Natural killer cell (primary cell): ENCODE measurements around the gene SRSF3. TPM values are rescaled to one million over a fixed set of nuclear protein-coding genes. Genes with fewer than 3 reads are reported as not detected.
"Not testable (repeated sequence)": the region's sequence is repeated elsewhere in the genome, so short reads cannot be mapped to it uniquely, and the experiment has no call there.

Source experiments
- ATAC-seq, 3 donors: fragments of 150-1000 bp in 2 of 3; fragments of 200-7000 bp in 1 of 3; cut with Tn5 transposase; 1 replicate in 1 of 3; 2 replicates in 2 of 3; pipeline ENCODE4 v1.10.0; 2021; ENCODE audit warnings: mild to moderate bottlenecking in 2 of 3, moderate library complexity in 2 of 3
- DNase-seq, 2 donors: peaks; one replicate each; pipeline versions ENCODE4 v3.0.0 to v3.0.0-alpha.2; 2013 to 2021; ENCODE audit warnings: mixed read lengths in 1 of 2
- H3K27ac ChIP-seq: one replicate; pipeline ENCODE4 v1.5.1; 2013; ENCODE audit warnings: mild to moderate bottlenecking, low read length
- H3K27me3 ChIP-seq: one replicate; pipeline ENCODE4 v1.6.1; 2013; ENCODE audit warnings: low read length; ENCODE audit not compliant: control insufficient read depth, insufficient read depth
- H3K36me3 ChIP-seq: one replicate; pipeline ENCODE4 v1.6.1; 2013; ENCODE audit warnings: low read length; ENCODE audit not compliant: control insufficient read depth, insufficient read depth
- H3K4me1 ChIP-seq: one replicate; pipeline ENCODE4 v1.6.1; 2013; ENCODE audit warnings: low read length; ENCODE audit not compliant: control insufficient read depth, insufficient read depth
- H3K4me3 ChIP-seq: one replicate; pipeline ENCODE4 v1.5.1; 2013; ENCODE audit warnings: low read length
- H3K9me3 ChIP-seq: one replicate; pipeline ENCODE4 v1.6.1; 2013; ENCODE audit warnings: low read length; ENCODE audit not compliant: control insufficient read depth, insufficient read depth
- H3K27ac Mint-ChIP-seq, 2 donors: one replicate each; pipeline ENCODE4 v1.8.0; 2022; ENCODE audit warnings: mild to moderate bottlenecking in 2 of 2, mixed read lengths in 2 of 2, moderate library complexity in 1 of 2
- H3K27me3 Mint-ChIP-seq, 2 donors: one replicate each; pipeline ENCODE4 v1.8.0; 2022; ENCODE audit warnings: low read depth in 2 of 2, mixed read lengths in 2 of 2
- H3K36me3 Mint-ChIP-seq: one replicate; pipeline ENCODE4 v1.8.0; 2022; ENCODE audit warnings: mixed read lengths
- H3K4me1 Mint-ChIP-seq, 2 donors: one replicate each; pipeline ENCODE4 v1.8.0; 2022; ENCODE audit warnings: mixed read lengths in 2 of 2
- H3K4me3 Mint-ChIP-seq: one replicate; pipeline ENCODE4 v1.8.0; 2022; ENCODE audit warnings: mild to moderate bottlenecking, moderate library complexity, mixed read lengths
- H3K9me3 Mint-ChIP-seq, 2 donors: one replicate each; pipeline ENCODE4 v1.8.0; 2022; ENCODE audit warnings: mixed read lengths in 2 of 2
- WGBS: methylation state at CpG from one replicate; pipeline ENCODE4 v1.1.7; 2013; ENCODE audit warnings: missing lambda C conversion rate; ENCODE audit not compliant: insufficient coverage; 5-methylcytosine and 5-hydroxymethylcytosine counted together
- intact Hi-C: fragments of 100-400 bp; cut with micrococcal nuclease; formaldehyde crosslinking; loops from one replicate; pipeline ENCODE4 v1.14.2; 2022
- total RNA-seq, 4 donors: library from RNA; stranded (reverse); fragments of 120-200 nt in 1 of 4; gene quantifications; one replicate each; pipeline versions ENCODE4 v1.2.3 to v1.2.4, GENCODE V29; 2013 to 2022
- TF ChIP-seq, protein P1 (sequence below): fragments of 200-600 bp; IDR thresholded peaks from one replicate; pipeline ENCODE4 v1.8.0; 2022; ENCODE audit warnings: antibody characterized with exemption

SRSF3 gene
- total RNA-seq, 3 donors from 2014 or later (not counting 1 experiment from before 2014, with no cell fraction given): 445 to 526 (median 447) TPM

DNA sequence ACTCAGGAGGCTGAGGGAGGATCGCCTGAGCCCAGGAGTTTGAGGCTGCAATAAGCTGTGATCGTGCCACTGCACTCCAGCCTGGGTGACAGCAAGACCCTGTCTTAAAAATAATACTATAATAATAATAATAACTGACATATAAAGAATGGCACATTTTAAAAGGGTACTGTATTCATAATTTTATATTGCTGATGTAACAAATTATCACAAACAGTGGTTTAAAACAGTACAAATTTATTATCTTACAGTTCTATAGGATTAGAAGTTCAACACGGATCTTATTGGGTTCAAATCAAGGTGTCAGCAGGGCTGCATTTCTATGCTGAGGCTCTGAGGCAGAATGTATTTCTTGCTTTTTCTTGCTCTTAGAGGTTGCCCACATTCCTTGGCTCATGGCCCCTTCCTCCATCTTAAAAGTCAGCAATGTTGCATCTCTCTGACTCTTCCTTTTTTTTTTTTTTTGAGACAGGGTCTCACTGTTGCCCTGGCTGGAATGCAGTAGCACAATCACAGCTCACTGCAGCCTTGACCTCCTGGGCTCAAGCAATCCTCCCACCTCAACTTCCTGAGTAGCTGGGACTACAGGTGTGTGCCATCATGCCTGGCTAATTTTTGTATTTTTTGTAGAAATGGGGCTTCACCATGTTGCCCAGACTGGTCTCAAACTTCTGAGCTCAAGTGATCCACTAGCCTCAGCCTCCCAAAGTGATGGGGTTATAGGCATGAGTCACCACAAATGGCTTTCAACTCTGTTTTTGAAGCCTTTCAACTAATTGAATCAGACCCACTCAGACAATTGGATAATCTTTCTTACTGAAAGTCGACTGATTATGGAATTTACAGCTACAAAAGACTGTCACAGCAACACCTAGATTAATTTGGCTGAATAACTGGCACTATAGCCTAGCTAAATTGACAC, 22.8 kb upstream of the SRSF3 start:
- no peak overlapping the region for H3K4me3 Mint-ChIP-seq
- no peaks in the 10 kb centered on the region for H3K4me1 Mint-ChIP-seq
- H3K36me3 Mint-ChIP-seq: no peaks in the 10 kb centered on the region
- intact Hi-C loops: no loop called here
- Histone ChIP-seq H3K4me3 (no peak overlapping the region), H3K9me3 (peaks cover 3% of the 10 kb centered on the region), H3K27me3 (no peaks in the 10 kb centered on the region), H3K36me3 (no peaks in the 10 kb centered on the region), H3K27ac (no peak overlapping the region), H3K4me1 (no peaks in the 10 kb centered on the region)
- 90% methylated on average over 3 of the region's 4 CpGs for WGBS
- no peaks in the 10 kb centered on the region for H3K27me3 Mint-ChIP-seq
- no peaks in the 10 kb centered on the region for H3K9me3 Mint-ChIP-seq
- ATAC-seq (no peak), DNase-seq (no peak)
- TF ChIP-seq, protein P1, sequence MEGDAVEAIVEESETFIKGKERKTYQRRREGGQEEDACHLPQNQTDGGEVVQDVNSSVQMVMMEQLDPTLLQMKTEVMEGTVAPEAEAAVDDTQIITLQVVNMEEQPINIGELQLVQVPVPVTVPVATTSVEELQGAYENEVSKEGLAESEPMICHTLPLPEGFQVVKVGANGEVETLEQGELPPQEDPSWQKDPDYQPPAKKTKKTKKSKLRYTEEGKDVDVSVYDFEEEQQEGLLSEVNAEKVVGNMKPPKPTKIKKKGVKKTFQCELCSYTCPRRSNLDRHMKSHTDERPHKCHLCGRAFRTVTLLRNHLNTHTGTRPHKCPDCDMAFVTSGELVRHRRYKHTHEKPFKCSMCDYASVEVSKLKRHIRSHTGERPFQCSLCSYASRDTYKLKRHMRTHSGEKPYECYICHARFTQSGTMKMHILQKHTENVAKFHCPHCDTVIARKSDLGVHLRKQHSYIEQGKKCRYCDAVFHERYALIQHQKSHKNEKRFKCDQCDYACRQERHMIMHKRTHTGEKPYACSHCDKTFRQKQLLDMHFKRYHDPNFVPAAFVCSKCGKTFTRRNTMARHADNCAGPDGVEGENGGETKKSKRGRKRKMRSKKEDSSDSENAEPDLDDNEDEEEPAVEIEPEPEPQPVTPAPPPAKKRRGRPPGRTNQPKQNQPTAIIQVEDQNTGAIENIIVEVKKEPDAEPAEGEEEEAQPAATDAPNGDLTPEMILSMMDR: no peak
- H3K27ac Mint-ChIP-seq: no peak overlapping the region

DNA sequence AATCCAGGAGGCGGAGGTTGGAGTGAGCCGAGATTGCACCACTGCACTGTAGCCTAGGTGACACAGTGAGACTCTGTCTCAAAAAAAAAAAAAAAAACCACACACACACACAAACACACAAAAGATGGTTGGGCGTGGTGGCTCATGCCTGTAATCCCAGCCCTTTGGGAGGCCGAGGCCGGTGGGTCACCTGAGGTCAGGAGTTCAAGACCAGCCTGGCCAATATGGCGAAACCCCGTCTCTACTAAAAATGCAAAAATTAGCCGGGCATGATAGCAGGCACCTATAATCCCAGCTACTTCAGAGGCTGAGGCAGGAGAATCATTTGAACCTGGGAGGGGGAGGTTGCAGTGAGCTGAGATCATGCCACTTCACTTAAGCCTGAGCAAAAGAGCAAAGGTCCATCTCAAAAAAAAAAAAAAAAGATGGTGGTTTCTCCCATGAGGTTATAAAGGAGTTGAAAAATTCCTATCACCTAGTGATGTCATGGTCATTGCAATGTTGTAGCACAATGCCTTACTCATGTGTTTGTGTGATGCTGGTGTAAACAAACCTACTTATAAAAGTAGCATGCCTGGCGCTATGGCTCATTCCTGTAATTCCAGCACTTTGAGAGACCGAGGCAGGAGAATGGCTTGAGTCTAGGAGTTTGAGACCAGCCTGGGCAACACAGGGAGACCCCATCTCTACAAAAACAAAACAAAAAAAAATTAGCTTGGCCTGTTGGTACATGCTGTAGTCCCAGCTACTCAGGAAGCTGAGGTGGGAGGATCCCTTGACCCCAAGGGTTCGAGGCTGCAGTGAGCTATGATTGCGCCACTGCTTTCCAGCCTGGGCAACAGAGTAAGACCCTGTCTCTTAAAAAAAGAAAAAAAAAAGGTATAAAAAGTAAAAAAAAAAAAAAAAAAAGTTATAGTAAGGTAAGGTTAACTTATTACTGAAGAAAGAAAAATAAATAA, 21.5 kb upstream of the SRSF3 start:
- H3K36me3 Mint-ChIP-seq, ATAC-seq, H3K9me3 Mint-ChIP-seq, H3K27ac ChIP-seq, H3K27me3 ChIP-seq, H3K4me1 ChIP-seq, DNase-seq, H3K27ac Mint-ChIP-seq, H3K4me3 ChIP-seq, H3K9me3 ChIP-seq, intact Hi-C loops, H3K4me1 Mint-ChIP-seq, H3K36me3 ChIP-seq, H3K27me3 Mint-ChIP-seq, H3K4me3 Mint-ChIP-seq: not testable (repeated sequence)
- WGBS: 99% methylated on average over 11 of the region's 12 CpGs

DNA sequence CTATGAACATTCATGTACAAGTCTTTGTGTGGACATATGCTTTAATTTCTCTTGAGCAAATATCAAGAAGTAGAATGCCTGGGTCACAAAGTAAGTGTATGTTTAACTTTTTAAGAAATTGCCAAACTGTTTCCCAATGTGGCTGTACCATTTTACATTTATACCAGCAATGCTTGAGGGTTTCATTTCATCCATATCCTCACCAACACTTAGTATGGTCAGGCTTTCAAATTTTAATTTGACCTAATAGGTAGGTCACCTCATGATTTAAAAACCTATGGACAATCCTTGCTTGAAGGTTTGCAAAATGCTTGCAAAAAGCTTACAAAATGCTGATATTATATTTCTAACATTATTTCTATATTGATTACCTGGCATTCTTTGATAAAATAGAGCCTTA, 19.5 kb upstream of the SRSF3 start:
- H3K27me3 Mint-ChIP-seq: no peaks in the 10 kb centered on the region
- H3K4me3 Mint-ChIP-seq: no peak overlapping the region
- TF ChIP-seq, protein P1: no peak
- no peaks in the 10 kb centered on the region for H3K9me3 Mint-ChIP-seq
- DNase-seq (no peak), ATAC-seq (no peak)
- H3K4me3 ChIP-seq: no peak overlapping the region
- H3K27ac ChIP-seq: no peak overlapping the region
- peaks cover 0 to 9% of the 10 kb centered on the region in 2 donors for H3K4me1 Mint-ChIP-seq
- H3K4me1 ChIP-seq: no peaks in the 10 kb centered on the region
- H3K27ac Mint-ChIP-seq: no peak overlapping the region
- no peaks in the 10 kb centered on the region for H3K27me3 ChIP-seq
- intact Hi-C loops: no loop called here
- no peaks in the 10 kb centered on the region for H3K36me3 ChIP-seq
- H3K36me3 Mint-ChIP-seq: no peaks in the 10 kb centered on the region
- peaks cover 3% of the 10 kb centered on the region for H3K9me3 ChIP-seq

DNA sequence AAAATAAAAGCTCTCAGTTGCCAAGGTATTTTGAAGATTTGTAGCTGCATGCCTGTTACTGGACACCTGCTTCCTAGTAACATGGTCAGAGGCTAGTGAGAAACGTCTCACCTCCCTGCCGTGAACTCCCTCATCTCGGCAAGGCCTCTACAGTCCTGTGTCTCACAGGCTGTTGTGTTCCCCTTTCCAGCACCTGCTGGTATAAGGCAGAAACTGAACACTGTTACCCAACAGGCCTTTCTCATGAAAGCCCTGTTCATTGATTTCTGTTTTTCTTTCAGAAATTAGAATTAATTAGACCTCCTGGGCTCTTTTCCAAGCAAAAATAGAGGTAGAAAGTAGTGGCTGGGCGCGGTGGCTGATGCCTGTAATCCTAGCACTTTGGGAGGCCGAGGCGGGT, 17.6 kb upstream of the SRSF3 start:
- TF ChIP-seq, protein P1: no peak
- H3K27ac ChIP-seq: no peak overlapping the region
- no peaks in the 10 kb centered on the region for H3K4me1 ChIP-seq
- 84% methylated on average over 7 of the region's 7 CpGs for WGBS
- peaks cover 0 to 9% of the 10 kb centered on the region in 2 donors for H3K4me1 Mint-ChIP-seq
- H3K9me3 ChIP-seq: no peaks in the 10 kb centered on the region
- no peaks in the 10 kb centered on the region for H3K36me3 Mint-ChIP-seq
- H3K27me3 ChIP-seq: no peaks in the 10 kb centered on the region
- no peak overlapping the region for H3K4me3 Mint-ChIP-seq
- H3K9me3 Mint-ChIP-seq: no peaks in the 10 kb centered on the region
- intact Hi-C loops: no loop called here
- no peak overlapping the region for H3K27ac Mint-ChIP-seq
- H3K36me3 ChIP-seq: no peaks in the 10 kb centered on the region
- ATAC-seq (no peak), DNase-seq (no peak)
- H3K27me3 Mint-ChIP-seq: no peaks in the 10 kb centered on the region
- H3K4me3 ChIP-seq: no peak overlapping the region
